ENCODE data around the gene AMBP. TPM values are rescaled to one million over a fixed set of nuclear protein-coding genes. Genes with fewer than 3 reads are reported as not detected.
"Not testable (repeated sequence)": the region's sequence is repeated elsewhere in the genome, so short reads cannot be mapped to it uniquely, and the experiment has no call there.

AMBP gene
- total RNA-seq, 1 donor from 2014 or later = 0.82 TPM

DNA sequence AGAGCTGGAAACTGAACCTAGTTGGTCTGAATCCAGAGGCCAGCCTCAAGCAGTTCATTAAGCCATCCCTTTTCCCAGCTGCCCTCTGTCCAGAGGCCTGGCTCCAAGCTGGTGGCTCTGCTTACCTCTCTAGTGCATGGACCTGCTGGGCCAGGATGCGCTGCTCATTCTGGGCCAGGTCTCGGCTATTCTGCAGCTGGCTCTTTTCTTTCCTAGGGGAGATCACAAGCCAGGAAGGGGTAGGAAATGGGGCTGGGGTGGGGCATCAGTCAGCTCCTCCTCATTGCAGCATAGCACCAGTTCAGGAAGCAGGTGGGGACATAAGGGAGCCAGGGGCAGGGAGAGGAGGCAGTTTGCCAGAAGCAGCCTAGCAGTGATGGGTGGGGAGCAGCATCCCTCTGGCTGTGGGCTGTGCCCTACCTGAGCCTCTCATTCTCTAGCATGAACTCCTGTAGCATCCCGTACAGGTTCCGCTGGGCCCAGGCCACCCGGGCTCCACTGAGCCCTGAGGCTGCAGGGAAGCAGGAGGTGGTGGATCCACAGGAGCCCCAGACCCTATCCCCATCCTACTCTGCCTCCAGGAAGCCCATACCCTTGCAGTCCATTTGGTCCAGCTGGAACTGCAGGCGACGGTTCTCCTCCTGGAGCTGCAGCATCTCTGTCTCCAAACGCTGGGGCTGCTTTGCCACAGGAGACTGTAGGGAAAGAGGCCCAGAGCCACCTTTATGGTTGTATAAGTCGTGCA lies 15.8 kb upstream of the AMBP start:
- DNase-seq (ENCODE audit: low spot score in 2 of 2) (no peak), FAIRE-seq (no peak)

GRCh38 chr9:114093031-114093471 lies 15.0 kb upstream of the AMBP start:
- no peak for DNase-seq (ENCODE audit: low spot score in 2 of 2)
- FAIRE-seq = no peak

GRCh38 chr9:114092336-114092735 lies 14.2 kb upstream of the AMBP start:
- DNase-seq (ENCODE audit: low spot score in 2 of 2) (no peak), FAIRE-seq (no peak)

DNA sequence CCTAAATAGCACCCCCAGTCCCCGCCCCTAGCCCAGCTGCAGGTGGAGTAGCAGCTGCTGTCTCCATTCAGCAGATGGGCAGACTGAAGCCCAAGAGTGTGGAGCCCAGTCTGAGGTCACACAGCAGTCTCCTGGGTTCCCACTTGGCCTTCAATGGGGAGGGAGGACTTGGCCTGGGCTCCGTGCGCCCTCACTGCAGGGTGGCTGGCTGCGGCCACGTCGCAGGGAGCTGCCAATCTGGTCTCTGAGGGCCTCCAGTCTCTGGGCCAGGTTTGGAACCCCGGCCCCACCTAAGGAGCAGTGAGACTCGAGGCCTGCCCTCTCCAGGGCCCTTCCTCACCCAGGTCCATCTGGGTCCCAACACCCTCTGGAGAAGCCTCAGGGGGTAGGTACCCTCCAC lies 13.6 kb upstream of the AMBP start:
- no peak for FAIRE-seq

DNA sequence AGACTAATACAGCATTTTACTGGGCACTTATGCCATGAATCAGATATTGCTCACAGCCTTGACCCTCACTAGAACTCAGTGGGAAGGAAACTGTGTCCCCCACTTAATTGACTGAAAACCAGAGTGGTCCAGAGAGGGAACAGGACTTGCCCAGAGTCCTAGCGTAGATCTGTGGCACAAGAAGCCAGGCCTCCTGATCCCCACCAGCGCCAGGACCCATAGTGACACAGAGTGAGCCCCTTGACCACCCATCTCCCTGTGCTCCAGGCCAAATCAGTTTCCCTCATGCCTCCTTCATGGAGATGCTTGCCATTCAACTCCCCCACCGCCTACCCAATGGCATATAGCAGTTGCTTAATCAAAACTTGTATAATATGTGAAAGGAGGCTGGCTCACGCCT lies 12.7 kb upstream of the AMBP start:
- DNase-seq (ENCODE audit: low spot score in 2 of 2) (no peak), FAIRE-seq (no peak)

More for the DNA sequence above, 13.6 kb upstream of the AMBP start:
- DNase-seq (ENCODE audit: low spot score in 2 of 2) = no peak

DNA sequence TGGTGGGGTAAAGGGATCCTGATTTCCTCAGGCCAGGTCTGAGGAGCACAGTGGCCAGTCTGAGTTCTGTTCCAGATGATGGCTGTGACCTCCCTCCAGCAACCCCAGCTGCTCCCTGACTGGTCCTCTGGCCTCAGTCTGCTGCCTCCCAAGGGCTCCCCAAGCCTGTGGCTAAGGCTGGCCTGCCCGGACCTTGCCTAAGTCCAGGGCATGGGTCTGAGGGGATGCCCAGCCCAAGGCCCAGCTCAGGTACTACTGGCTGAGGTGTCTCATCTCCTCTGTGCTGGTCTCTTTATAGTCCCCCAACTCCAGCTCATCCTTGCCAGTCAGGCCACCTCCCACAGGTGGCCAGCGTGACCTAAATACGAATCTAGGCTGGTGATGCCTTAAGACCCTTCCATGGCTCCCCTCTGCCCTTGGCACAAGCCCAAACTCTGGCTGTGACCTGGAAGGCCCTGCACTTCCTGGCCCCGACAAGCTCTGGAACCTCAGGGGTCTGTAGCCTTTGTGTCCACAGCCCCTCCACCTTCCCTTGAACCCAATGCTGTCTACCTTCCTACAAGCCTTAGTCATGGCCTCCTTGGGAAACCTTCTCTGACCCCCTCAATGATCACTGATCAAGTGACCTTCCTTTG lies 11.2 kb upstream of the AMBP start:
- no peak for DNase-seq (ENCODE audit: low spot score in 2 of 2)
- FAIRE-seq = no peak

- DNase-seq (ENCODE audit: low spot score in 2 of 2) (no peak), FAIRE-seq (no peak)
Observed at GRCh38 chr9:114088571-114089170, 10.6 kb upstream of the AMBP start.

- FAIRE-seq = no peak
- no peak for DNase-seq (ENCODE audit: low spot score in 2 of 2)
Observed at GRCh38 chr9:114087721-114088120, 9.6 kb upstream of the AMBP start.

GRCh38 chr9:114086607-114087006 lies 8.5 kb upstream of the AMBP start:
- FAIRE-seq = no peak
- DNase-seq (ENCODE audit: low spot score in 2 of 2) = no peak

DNA sequence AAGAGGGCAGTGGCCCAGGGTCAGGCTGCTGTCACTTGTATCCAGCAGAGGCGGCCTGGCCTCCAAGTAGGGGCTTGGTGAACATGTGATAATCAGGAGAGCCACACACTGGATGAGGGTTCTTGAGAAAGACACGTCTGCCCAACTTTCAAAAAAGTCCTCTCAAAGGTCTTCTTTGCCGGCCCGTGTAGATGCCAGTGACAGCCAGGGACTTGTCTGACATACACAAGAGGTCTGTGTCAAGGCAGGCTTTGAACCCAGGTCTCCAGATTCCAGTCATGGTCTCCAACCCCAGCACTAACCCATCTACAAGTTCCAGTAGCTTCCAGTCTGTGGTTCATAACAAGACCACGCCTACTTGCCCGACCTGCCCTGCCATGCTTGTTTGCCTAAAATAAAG lies 7.9 kb upstream of the AMBP start:
- FAIRE-seq (no peak), DNase-seq (ENCODE audit: low spot score in 2 of 2) (no peak)

DNA sequence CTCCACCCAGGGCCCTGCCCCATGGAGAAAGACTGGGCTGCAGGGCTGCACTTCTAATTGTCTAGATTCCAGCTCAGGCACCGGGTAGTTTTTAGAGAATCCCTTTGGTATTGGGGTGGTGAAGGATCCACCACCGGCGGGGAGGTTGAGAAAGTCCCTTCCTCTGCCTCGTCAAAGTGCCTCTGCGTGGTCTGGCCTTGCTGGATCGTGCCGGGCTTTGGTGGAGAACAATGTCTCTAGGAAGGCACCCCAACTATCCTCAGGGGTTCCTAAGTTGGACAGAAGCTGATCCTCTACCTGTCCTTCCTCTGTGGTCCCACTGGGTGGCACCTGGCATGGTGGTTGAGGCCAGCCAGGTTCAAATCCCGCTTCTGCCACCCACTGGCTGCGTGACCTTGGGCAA lies 7.3 kb upstream of the AMBP start:
- FAIRE-seq (no peak), DNase-seq (ENCODE audit: low spot score in 2 of 2) (no peak)

- no peak for FAIRE-seq
- no peak for DNase-seq (ENCODE audit: low spot score in 2 of 2)
Observed at GRCh38 chr9:114084282-114085073, 6.4 kb upstream of the AMBP start.

GRCh38 chr9:114083666-114084065 lies 5.6 kb upstream of the AMBP start:
- DNase-seq (ENCODE audit: low spot score in 2 of 2) (no peak), FAIRE-seq (no peak)

DNA sequence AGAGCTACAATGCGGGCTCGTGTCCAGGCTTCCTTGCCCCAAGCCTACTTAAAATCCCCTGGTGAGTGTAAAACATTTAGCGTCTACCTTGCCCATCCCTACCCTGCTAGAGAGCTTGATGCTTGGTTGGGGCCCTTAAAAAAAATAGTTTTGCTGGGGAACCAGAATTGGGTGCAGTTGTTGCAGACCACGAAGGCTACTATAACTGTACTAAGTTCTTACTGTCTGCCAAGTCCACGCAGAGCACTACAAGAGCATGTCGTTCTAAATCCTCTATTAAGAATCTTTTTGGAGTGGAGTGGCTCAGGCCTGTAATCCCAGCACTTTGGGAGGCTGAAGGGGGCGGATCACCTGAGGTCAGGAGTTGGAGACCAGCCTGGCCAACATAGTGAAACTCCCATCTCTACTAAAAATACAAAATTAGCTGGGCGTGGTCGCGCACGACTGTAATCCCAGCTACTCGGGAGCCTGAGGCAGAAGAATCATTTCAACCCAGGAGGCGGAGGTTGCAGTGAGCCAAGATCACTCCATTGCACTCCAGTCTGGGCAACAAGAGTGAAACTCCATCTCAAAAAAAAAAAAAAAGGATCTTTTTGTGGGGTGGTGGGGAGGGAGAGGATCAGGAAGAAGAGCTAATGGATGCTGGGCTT lies 4.8 kb upstream of the AMBP start:
- not testable (repeated sequence) for FAIRE-seq; DNase-seq (ENCODE audit: low spot score in 2 of 2)

GRCh38 chr9:114082017-114082762 lies 4.1 kb upstream of the AMBP start:
- DNase-seq (ENCODE audit: low spot score in 2 of 2) (peak; percentile 73 to 84), FAIRE-seq (no peak)

DNA sequence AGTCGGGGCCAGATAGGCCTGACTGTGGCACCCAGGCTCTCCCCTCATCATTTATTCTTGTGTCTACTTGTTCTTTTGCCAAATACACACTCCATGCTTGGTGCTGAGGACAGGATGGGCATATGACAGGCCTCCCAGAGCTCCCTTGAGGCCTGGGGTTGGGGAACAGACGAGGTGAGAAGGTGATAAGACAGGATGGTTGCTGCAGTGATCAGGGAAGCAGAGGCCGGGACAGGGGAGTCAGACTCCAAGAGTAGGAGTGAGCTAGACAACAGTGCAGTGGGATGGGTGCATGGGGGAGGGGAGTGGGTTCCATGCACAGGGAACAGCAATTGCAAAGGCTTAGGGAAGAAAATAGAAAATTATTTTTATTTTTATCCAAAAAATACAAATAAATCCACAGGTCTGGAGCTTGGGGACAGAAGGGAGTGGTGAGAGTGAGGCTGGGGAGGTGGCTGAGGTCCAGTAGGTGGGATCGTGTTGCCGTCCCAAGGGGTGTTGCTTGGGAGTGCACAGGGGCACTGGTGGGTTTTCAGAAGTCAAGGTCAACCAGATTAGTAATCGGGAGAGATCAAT lies 3.4 kb upstream of the AMBP start:
- no peak for DNase-seq (ENCODE audit: low spot score in 2 of 2)
- no peak for FAIRE-seq

DNA sequence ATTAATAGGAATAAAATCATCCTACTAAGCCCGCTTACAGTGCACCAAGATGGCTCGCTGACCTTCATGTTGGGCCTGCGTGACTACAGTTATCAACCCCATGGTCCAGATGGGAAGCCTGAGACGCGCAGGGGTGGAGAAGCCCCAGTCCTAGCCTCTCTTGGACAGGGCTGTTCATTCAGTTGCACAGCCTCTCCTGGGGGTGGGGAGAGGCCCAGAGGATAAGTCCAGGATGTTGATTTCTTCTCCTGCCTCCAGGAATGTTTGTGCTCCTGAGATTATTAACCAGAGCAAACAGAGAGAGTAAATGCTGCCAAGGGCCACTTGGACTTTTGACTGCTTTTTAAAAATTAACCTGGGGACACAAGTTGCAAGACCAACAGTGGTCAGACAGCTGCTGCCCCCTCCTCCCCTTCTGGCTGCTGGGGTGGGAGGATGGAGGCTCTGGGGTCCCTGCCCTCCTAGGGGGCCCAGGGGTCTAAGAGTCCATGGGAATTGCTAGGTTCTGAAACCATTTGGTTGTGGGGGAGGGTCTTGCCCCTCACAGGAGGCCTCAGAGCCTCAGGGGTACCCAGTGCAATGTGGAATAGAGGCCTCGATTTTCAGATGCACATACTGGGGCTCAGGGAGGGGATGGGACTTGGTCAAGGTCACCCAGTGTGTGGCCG lies 2.8 kb upstream of the AMBP start:
- DNase-seq (ENCODE audit: low spot score in 2 of 2) = no peak
- FAIRE-seq = no peak

DNA sequence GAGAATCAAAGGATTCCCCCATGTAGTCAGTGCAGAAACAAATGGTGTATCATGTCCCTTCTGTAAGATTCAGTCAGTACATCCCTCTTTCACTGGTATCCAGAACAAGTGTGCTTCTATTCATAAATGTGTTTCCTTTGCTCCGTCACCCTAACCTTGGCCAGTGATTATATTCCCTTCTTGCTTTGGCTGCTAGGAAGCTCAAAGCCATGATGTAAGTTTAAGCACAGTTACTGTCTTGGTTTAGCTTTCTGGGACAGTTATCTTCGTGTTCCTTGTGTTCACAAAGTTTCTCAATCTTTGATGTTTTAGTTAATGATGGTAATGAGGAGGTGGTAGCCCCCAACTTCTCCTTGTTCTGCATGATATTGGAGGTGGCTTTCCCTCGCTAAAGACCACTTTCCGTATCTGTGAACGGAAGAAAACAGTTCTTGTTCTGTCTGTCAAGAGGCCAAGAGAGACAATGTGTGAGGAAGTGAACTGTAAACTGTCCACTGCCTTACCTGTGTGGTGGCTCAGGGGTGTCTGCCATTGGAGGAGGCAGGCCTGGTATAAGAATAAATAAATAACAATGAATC lies 2.2 kb upstream of the AMBP start:
- DNase-seq (ENCODE audit: low spot score in 2 of 2) (no peak), FAIRE-seq (no peak)

DNA sequence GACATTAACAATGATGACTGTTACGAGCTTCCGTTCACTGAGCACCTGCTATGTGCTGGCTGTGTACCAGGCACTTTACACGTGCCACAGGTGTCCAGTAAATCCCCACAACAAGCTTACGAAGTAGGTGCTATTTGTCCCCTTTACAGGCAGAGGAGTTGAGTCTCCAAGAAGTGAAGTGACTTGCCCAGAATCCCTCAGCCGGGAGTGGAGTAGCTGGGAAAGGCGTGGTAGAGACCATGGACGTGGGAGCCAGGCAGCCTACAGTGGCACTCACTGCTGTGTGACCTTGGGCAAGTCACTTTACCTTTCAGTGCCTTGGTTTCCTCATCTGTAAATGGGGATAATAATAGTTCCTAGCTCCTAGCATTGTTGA lies 669 bp upstream of the AMBP start:
- no peak for FAIRE-seq
- no peak for DNase-seq (ENCODE audit: low spot score in 2 of 2)
